Mucosa of stomach (tissue), 1 donor: Measurements from ENCODE around the gene TPM4.
"Not testable (repeated sequence)": the region's sequence is repeated elsewhere in the genome, so short reads cannot be mapped to it uniquely, and the experiment has no call there.

Experiments used
- H3K27me3 ChIP-seq: one replicate; pipeline ENCODE4 v1.7.0; 2013; ENCODE audit warnings: mild to moderate bottlenecking, low read length; ENCODE audit not compliant: control insufficient read depth, insufficient read depth
- H3K36me3 ChIP-seq: one replicate; pipeline ENCODE4 v1.7.0; 2013; ENCODE audit warnings: low read length; ENCODE audit not compliant: control insufficient read depth, insufficient read depth
- H3K4me1 ChIP-seq: one replicate; pipeline ENCODE4 v1.7.0; 2013; ENCODE audit warnings: mild to moderate bottlenecking, low read length; ENCODE audit not compliant: control insufficient read depth, insufficient read depth
- H3K4me3 ChIP-seq: one replicate; pipeline ENCODE4 v1.7.0; 2013; ENCODE audit warnings: low read length
- H3K9ac ChIP-seq: one replicate; pipeline ENCODE4 v1.7.0; 2013; ENCODE audit warnings: mild to moderate bottlenecking, low read length, moderate library complexity
- H3K9me3 ChIP-seq: one replicate; pipeline ENCODE4 v1.7.0; 2013; ENCODE audit warnings: mild to moderate bottlenecking, low read length, moderate library complexity; ENCODE audit not compliant: control insufficient read depth
- donor health status: Pancreatic carcinoma.

TPM4 gene

DNA sequence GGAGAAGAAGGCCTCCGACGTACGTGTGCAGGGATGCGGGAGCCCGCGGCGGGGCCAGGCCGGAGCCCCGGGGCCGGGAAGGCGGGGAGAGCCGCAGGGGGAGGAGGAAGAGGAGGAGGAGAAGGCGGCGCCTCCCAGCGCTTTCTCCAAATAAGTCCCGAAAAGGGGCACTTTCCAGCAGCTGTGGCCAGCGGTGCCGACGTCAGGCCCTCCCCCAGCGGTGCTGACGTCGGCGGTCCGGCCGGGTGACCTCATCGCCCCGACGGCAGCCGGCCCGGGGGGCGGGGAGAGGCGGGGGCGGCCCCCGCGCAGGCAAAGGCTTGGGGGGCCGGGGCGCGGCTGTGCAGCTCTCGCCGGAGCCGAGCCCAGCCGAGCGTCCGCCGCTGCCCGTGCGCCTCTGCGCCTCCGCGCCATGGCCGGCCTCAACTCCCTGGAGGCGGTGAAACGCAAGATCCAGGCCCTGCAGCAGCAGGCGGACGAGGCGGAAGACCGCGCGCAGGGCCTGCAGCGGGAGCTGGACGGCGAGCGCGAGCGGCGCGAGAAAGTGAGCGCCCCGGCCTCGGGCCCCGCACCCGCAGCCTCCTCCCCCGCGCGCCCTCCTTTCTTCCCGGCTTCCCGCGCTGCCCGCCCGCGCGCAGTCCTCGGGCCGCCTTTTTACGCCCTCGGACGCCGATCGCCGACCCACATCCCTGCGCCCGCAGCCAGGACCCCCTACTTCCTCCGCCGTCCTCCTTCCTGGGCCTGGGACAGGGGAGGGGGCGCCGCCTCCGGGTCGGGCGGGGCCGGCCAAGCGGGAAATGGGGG is at the start of gene TPM4:
Gene TPM4, plus strand, starts transcription at position 342 of the 804 bp plus-strand sequence. Its CDS starts 71 bp downstream, at position 413.
- Histone ChIP-seq H3K9me3 (no peaks in the 10 kb centered on the region), H3K4me3 (peak within 1 kb of the TSS; percentile 34), H3K9ac (peak within 1 kb of the TSS; percentile 69), H3K27me3 (no peaks in the 10 kb centered on the region), H3K36me3 (peaks cover 6% of the 10 kb centered on the region), H3K4me1 (peaks cover 59% of the 10 kb centered on the region)

DNA sequence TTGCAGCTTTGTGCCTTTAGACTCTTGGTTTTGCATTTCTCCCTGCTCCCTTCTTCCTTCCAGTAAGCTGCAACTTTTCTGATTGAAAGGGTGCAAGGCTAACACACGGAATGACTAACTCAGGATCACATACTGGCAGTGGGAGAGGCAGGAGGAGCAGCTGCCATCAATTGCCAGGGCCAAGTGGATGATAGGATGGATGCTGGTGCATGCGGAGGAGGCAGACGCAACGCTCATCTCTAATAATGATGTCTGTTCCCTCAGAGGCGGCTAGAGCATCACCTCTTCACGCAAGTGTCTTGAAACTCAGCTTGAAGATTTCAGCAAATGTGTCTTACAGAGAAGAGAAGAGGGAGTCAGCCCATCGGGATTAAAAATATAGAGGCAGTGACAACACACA is 49.5 kb upstream of the TPM4 start:
- Histone ChIP-seq H3K9ac (no peak overlapping the region), H3K36me3 (no peaks in the 10 kb centered on the region), H3K9me3 (no peaks in the 10 kb centered on the region), H3K4me1 (no peaks in the 10 kb centered on the region), H3K4me3 (no peak overlapping the region), H3K27me3 (no peaks in the 10 kb centered on the region)

DNA sequence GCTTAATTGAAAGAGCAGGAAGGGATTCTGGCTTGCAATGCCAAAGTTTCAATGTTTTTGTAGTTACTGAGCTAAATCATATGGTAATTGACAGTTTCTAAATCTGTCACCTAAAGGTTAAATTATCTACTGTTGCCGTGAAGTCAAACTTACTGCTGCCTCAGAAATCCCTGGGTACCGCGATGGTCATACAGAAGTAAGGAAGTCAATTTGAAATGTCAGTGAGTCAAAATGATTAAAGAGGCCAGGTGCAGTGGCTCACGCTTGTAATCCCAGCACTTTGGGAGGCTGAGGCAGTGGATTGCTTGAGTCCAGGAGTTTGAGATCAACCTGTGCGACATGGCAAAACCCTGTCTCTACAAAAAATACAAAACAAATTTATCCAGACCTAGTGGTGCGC is 48.8 kb upstream of the TPM4 start:
- no peak overlapping the region for H3K9ac ChIP-seq
- no peaks in the 10 kb centered on the region for H3K4me1 ChIP-seq
- H3K36me3 ChIP-seq, result no peaks in the 10 kb centered on the region
- H3K4me3 ChIP-seq, result no peak overlapping the region
- no peaks in the 10 kb centered on the region for H3K9me3 ChIP-seq
- H3K27me3 ChIP-seq, result no peaks in the 10 kb centered on the region

DNA sequence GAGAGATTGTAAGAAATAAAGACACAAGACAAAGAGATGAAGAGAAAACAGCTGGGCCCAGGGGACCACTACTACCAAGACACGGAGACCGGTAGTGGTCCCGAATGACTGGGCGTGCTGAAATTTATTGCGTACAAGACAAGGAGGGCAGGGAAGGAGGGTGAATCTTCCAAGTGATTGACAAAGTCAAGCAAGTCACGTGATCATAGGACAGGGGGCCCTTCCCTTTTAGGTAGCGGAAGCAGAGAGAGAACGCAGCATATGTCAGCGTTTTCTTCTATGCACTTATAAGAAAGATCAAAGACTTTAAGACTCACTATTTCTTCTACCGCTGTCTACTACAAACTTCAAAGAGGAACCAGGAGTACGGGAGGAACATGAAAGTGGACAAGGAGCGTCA is 46.1 kb upstream of the TPM4 start:
- H3K4me1 ChIP-seq, H3K27me3 ChIP-seq, H3K9ac ChIP-seq, H3K4me3 ChIP-seq, H3K36me3 ChIP-seq, H3K9me3 ChIP-seq: not testable (repeated sequence)

DNA sequence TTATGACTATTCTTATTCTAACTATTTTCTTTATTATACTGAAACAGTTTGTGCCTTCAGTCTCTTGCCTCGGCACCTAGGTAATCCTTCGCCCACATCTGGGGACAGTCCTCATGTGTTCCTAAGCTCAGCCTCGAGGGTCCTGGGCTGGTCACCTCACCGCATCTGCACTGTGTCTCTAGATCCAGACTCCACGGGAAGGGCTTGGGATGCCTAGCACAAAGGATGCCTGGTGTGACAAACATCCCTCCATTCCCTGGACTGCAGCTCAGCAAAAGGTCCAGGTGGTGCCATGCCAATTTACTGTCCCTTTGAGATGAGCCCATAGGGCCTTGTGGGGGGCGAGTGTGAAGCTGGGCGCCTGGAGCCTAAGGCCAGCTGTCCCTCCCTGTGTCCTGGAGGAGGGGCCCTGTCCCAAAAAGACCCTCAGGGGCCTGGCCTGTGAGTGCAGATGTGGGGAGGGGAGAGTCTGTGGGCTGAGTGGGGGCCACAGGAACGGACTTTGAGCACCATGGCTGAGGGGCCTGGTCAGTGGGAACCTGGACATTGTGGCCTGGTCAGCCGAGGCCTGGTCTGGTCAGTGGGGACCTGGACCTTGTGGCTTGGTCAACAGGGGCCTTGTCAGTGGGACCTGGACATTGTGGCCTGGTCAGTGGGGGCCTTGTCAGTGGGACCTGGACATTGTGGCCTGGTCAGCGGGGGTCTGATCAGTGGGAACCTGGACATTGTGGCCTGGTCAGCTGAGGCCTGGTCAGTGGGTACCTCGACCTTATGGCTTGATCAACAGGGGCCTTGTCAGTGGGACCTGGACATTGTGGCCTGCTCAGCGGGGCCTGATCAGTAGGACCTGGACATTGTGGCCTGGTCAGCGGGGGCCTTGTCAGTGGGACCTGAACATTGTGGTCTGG is 45.1 kb upstream of the TPM4 start:
- no peak overlapping the region for H3K4me3 ChIP-seq
- no peaks in the 10 kb centered on the region for H3K36me3 ChIP-seq
- no peaks in the 10 kb centered on the region for H3K4me1 ChIP-seq
- H3K9ac ChIP-seq, result no peak overlapping the region
- no peaks in the 10 kb centered on the region for H3K9me3 ChIP-seq
- no peaks in the 10 kb centered on the region for H3K27me3 ChIP-seq

DNA sequence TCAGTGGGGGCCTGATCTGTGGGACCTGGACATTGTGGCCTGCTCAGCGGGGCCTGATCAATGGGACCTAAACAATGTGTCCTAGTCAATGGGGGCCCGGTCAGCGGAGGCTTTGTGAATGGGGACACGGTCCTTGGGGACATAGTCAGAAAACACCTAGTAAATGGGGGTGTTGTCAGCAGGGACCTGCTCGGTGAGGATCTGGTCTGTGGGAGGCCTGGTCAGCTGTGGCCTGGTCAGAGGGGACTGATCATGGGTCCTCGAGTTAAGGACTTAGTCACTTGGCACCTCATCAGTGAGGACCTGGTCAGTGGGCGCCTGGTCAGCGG is 44.5 kb upstream of the TPM4 start:
- H3K9ac ChIP-seq, result no peak overlapping the region
- no peaks in the 10 kb centered on the region for H3K27me3 ChIP-seq
- H3K4me3 ChIP-seq, result no peak overlapping the region

DNA sequence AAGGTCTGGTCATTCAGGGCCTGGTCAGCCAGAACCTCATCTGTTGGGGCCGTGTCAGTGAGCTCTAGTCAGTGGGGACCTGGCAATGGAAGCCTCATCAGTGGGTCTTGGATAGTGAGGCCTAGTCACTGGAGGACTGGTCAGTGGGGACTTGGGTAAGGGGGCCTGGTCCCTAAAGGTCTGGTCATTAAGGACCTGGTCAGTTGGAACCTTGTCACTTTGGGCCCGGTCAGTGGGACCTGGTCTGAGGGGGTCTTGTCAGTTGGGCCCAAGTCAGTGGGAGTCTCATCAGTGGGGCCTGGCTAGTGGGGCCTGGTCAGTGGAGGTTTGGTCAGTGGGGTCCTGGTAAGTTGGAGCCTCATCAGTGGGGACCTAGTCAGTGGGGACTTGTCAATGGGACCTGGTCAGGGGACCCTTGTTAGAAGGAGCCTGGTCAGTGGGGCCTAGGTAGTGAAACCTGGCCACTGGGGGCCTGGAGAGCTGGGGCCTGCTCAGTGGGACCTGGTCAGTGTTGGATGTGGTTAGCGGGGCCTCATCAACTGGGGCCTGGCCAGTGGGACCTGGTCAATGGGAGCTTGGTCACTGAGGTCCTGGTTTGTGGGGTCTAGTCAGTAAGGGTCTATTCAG is 43.7 kb upstream of the TPM4 start:
- no peaks in the 10 kb centered on the region for H3K4me1 ChIP-seq
- H3K9me3 ChIP-seq, result no peaks in the 10 kb centered on the region
- H3K4me3 ChIP-seq, result no peak overlapping the region
- H3K9ac ChIP-seq, result no peak overlapping the region
- H3K36me3 ChIP-seq, result no peaks in the 10 kb centered on the region
- no peaks in the 10 kb centered on the region for H3K27me3 ChIP-seq

More for the DNA sequence above, 44.5 kb upstream of the TPM4 start:
- no peaks in the 10 kb centered on the region for H3K9me3 ChIP-seq
- H3K36me3 ChIP-seq, result no peaks in the 10 kb centered on the region
- H3K4me1 ChIP-seq, result no peaks in the 10 kb centered on the region

DNA sequence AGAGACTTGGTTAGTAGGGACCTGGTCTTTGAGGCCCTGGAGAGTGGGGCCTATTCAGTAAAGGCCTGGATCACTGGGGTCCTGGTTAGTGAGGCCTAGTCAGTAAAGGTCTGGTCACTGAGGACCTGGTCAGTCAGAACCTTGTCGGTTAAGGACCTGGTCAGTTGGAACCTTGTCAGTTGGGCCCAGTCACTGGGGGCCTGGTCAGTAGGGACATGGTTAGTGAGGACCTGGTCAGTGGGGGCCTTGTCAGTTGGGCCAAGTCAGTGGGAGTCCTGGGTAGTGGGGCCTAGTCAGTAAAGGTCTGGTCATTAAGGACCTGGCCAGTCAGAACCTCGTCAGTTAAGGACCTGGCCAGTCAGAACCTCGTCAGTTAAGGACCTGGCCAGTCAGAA is 43.2 kb upstream of the TPM4 start:
- Histone ChIP-seq H3K4me3 (no peak overlapping the region), H3K9ac (no peak overlapping the region), H3K9me3 (no peaks in the 10 kb centered on the region), H3K4me1 (no peaks in the 10 kb centered on the region), H3K27me3 (no peaks in the 10 kb centered on the region), H3K36me3 (no peaks in the 10 kb centered on the region)

DNA sequence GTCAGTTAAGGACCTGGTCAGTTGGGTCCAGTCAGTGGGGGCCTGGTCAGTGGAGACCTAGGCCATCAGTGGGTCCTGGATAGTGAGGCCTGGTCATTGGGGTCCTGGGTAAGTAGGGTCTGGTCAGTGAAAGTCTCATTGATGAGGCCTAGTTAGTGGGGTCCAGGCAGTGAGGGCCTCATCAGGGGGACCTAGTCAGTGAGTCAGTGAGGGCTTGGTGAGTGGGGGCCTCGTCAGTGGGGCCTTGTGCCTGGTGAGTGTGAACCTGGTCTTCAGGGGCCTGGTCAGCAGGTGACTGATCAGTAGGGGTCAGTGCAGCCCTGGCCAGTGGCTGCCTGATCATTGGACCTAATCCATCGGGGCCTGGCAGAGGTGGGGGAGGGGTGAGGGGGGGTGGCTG is 42.6 kb upstream of the TPM4 start:
- H3K4me1 ChIP-seq, result no peaks in the 10 kb centered on the region

DNA sequence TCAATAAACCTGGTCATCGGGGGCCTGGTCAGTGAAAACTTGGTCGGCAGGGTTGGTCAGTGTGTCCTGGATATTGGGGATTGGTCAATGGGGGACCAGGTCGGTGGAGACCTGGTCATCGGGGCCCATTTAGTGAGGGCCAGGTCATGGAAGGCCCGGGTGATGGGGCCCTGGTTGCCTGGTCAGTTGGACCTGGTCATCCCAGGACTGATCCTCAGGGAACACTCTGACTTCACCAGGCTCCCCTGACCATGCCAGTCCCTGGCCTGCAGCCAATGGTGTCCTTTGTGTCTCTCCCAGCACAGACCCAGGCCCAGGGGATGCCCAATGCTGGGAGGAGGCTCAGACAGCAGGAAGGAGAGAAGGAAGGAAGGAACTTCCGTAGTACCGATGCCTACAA is 42.1 kb upstream of the TPM4 start:
- no peaks in the 10 kb centered on the region for H3K4me1 ChIP-seq
- no peaks in the 10 kb centered on the region for H3K36me3 ChIP-seq
- H3K9ac ChIP-seq, result no peak overlapping the region
- no peak overlapping the region for H3K4me3 ChIP-seq
- H3K9me3 ChIP-seq, result no peaks in the 10 kb centered on the region
- H3K27me3 ChIP-seq, result no peaks in the 10 kb centered on the region

More for the DNA sequence above, 42.6 kb upstream of the TPM4 start:
- H3K27me3 ChIP-seq, result no peaks in the 10 kb centered on the region
- H3K9me3 ChIP-seq, result no peaks in the 10 kb centered on the region
- no peak overlapping the region for H3K9ac ChIP-seq
- no peaks in the 10 kb centered on the region for H3K36me3 ChIP-seq
- no peak overlapping the region for H3K4me3 ChIP-seq

DNA sequence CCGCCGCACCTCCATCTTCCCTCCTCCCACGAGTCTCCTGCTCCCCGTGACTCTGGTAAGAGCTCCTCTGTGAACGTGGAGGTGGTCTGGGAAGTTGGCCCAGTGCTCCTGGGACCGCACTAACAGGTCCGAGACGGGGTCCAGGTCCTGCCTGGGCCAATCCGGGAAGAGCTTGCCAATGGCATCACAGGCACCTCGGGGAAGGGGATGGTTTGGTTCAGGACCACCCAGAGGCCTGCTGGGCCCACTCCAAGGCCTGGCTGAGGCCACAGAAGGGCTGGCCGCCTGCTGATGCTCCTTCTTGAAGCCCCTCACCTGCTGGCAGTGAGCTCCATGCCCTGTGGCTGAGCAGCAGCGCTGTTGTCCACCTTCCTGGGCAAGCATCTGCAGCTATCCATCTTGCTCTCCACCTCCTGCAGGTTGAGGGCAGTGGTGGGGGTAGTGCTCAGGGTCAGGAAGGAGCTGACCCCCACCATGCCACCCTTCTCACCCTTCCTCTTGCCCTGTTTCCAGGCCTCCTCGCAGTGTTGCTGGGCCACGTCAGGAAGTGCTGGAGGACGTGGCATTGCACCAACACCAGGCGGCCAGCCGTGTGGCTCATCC is 41.2 kb upstream of the TPM4 start:
- no peaks in the 10 kb centered on the region for H3K36me3 ChIP-seq
- H3K27me3 ChIP-seq, result no peaks in the 10 kb centered on the region
- H3K9ac ChIP-seq, result no peak overlapping the region
- H3K4me1 ChIP-seq, result no peaks in the 10 kb centered on the region
- no peaks in the 10 kb centered on the region for H3K9me3 ChIP-seq
- no peak overlapping the region for H3K4me3 ChIP-seq
